ENCODE measurements around the gene CNTN1.

Gene CNTN1

GRCh38 chr12:40831916-40832315 is 139.7 kb downstream of the CNTN1 start:
- TF ChIP-seq CTCF (IDR thresholded peaks at IDR 0.05; ENCODE audit: borderline replicate concordance, control extremely low read depth, extremely low read depth, insufficient read depth, missing control alignments): no peak

GRCh38 chr12:40832668-40833067 is 140.4 kb downstream of the CNTN1 start:
- in situ Hi-C loops (cut with MboI; ENCODE audit: low sequenced_read_pairs, unreplicated experiment): no loop called here
- DNase-seq (ENCODE audit: low spot score): no peak
- TF ChIP-seq CTCF (IDR thresholded peaks at IDR 0.05; ENCODE audit: borderline replicate concordance, control extremely low read depth, extremely low read depth, insufficient read depth, missing control alignments): no peak

More at GRCh38 chr12:40831916-40832315, 139.7 kb downstream of the CNTN1 start:
- DNase-seq (ENCODE audit: low spot score): no peak
- in situ Hi-C loops (cut with MboI; ENCODE audit: low sequenced_read_pairs, unreplicated experiment): no loop called here

- DNase-seq (ENCODE audit: low spot score): no peak
- TF ChIP-seq CTCF (IDR thresholded peaks at IDR 0.05; ENCODE audit: borderline replicate concordance, control extremely low read depth, extremely low read depth, insufficient read depth, missing control alignments): no peak
- in situ Hi-C loops (cut with MboI; ENCODE audit: low sequenced_read_pairs, unreplicated experiment): no loop called here
These were observed 141.6 kb downstream of the CNTN1 start for GRCh38 chr12:40833818-40834217.

GRCh38 chr12:40834321-40834720 is 142.1 kb downstream of the CNTN1 start:
- in situ Hi-C loops (cut with MboI; ENCODE audit: low sequenced_read_pairs, unreplicated experiment): no loop called here
- no peak for DNase-seq (ENCODE audit: low spot score)
- no peak for TF ChIP-seq CTCF (IDR thresholded peaks at IDR 0.05; ENCODE audit: borderline replicate concordance, control extremely low read depth, extremely low read depth, insufficient read depth, missing control alignments)

GRCh38 chr12:40837891-40838429 is 145.7 kb downstream of the CNTN1 start:
- no peak for TF ChIP-seq CTCF (IDR thresholded peaks at IDR 0.05; ENCODE audit: borderline replicate concordance, control extremely low read depth, extremely low read depth, insufficient read depth, missing control alignments)
- in situ Hi-C loops (cut with MboI; ENCODE audit: low sequenced_read_pairs, unreplicated experiment): no loop called here
- no peak for DNase-seq (ENCODE audit: low spot score)

- no peak for TF ChIP-seq CTCF (IDR thresholded peaks at IDR 0.05; ENCODE audit: borderline replicate concordance, control extremely low read depth, extremely low read depth, insufficient read depth, missing control alignments)
- in situ Hi-C loops (cut with MboI; ENCODE audit: low sequenced_read_pairs, unreplicated experiment): no loop called here
- DNase-seq (ENCODE audit: low spot score): no peak
These were observed 151.3 kb downstream of the CNTN1 start for GRCh38 chr12:40843495-40843894.

All from GM13976 (cell line).